Nephron (organoid): ENCODE data around the gene RPS2.

Source experiments
- H3K27ac Mint-ChIP-seq, 3 experiments: 2 replicates each; pipeline ENCODE4 v1.8.0; 2020; ENCODE audit warnings: mixed read lengths in 3 of 3, mild to moderate bottlenecking in 2 of 3, moderate library complexity in 1 of 3
- H3K27me3 Mint-ChIP-seq: 2 replicates; pipeline ENCODE4 v1.8.0; 2021; ENCODE audit warnings: low read depth, mild to moderate bottlenecking, moderate library complexity, mixed read lengths
- H3K36me3 Mint-ChIP-seq: 2 replicates; pipeline ENCODE4 v1.8.0; 2020; ENCODE audit warnings: low read depth, mixed read lengths
- H3K4me1 Mint-ChIP-seq: 2 replicates; pipeline ENCODE4 v1.8.0; 2020; ENCODE audit warnings: mixed read lengths
- H3K4me3 Mint-ChIP-seq, 3 experiments: 2 replicates each; pipeline ENCODE4 v1.8.0; 2020; ENCODE audit warnings: mild to moderate bottlenecking in 3 of 3, mixed read lengths in 3 of 3, moderate library complexity in 2 of 3
- H3K9me3 Mint-ChIP-seq: 2 replicates; pipeline ENCODE4 v1.8.0; 2020; ENCODE audit warnings: mixed read lengths
- TF ChIP-seq, protein P1 (sequence below), 3 experiments: fragments of 200-600 bp; sonication (generic); IDR thresholded peaks; one replicate each; pipeline ENCODE4 v1.5.0; 2021; ENCODE audit warnings: antibody characterized with exemption in 3 of 3; ENCODE audit not compliant: unreplicated experiment in 3 of 3

RPS2 gene

DNA sequence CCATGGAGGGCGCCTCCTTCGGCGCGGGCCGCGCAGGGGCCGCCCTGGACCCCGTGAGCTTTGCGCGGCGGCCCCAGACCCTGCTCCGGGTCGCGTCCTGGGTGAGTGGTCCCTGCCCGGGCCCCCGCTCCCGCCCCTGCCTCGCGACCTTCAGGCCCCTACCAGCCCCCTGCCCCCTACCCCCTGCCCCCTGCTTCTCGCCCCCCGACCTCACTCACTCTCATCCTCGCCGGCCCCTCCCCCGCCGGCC lies 25.4 kb upstream of the RPS2 start:
- H3K36me3 Mint-ChIP-seq = peaks cover 13% of the 10 kb centered on the region
- H3K27ac Mint-ChIP-seq = no peak overlapping the region
- TF ChIP-seq, protein P1, sequence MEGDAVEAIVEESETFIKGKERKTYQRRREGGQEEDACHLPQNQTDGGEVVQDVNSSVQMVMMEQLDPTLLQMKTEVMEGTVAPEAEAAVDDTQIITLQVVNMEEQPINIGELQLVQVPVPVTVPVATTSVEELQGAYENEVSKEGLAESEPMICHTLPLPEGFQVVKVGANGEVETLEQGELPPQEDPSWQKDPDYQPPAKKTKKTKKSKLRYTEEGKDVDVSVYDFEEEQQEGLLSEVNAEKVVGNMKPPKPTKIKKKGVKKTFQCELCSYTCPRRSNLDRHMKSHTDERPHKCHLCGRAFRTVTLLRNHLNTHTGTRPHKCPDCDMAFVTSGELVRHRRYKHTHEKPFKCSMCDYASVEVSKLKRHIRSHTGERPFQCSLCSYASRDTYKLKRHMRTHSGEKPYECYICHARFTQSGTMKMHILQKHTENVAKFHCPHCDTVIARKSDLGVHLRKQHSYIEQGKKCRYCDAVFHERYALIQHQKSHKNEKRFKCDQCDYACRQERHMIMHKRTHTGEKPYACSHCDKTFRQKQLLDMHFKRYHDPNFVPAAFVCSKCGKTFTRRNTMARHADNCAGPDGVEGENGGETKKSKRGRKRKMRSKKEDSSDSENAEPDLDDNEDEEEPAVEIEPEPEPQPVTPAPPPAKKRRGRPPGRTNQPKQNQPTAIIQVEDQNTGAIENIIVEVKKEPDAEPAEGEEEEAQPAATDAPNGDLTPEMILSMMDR (IDR thresholded peaks at IDR 0.05; ENCODE audit: unreplicated experiment in 3 of 3) = no peak
- peaks cover 62% of the 10 kb centered on the region for H3K27me3 Mint-ChIP-seq
- H3K4me3 Mint-ChIP-seq = no peak overlapping the region
- peaks cover 10% of the 10 kb centered on the region for H3K4me1 Mint-ChIP-seq
- no peaks in the 10 kb centered on the region for H3K9me3 Mint-ChIP-seq

DNA sequence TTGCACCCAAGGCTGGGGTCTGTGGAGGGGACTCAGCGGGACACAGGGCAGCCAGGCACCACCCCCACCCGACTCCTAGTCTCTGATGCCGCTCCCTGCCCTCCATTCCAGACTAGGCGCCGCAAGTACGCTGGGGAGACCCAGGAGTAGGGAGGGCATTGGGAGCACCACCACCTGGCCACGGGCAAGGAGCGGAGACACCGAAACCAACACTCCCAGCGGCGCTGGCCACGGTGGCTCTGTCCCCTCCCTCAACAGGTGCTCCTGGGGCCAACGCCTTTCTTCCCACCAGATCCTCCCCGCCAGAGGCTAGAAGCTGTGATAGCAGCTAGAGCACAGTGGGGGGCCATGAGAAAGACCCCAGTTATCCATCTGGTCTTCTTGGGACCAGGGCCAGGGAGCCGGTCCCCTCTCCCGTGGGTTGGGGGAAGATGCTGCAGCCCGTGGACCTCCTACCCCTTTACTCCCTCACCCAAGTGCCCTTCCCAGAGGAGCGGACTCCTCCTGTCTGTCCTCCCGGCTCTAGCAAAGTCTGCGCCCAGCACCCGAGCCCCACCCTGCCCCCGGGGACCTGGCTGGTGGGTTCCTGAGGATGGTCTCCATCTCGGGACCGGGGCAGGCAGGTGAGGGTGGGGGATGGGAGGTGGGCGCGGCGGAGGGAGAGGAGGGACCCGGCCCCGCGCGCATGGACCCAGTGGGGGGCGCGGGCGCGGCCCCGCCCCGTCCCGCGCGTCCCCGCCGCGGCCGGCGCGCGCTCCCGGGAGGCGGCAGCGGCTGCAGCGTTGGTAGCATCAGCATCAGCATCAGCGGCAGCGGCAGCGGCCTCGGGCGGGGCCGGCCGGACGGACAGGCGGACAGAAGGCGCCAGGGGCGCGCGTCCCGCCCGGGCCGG lies 24.8 kb upstream of the RPS2 start, which contains the start of gene SYNGR3:
SYNGR3 (plus strand) TSS at position 762 of the 892 bp plus-strand sequence. CDS start 133 bp downstream, outside the sequence.
- peaks cover 62% of the 10 kb centered on the region for H3K27me3 Mint-ChIP-seq
- peaks cover 13% of the 10 kb centered on the region for H3K36me3 Mint-ChIP-seq
- H3K4me1 Mint-ChIP-seq = peaks cover 15% of the 10 kb centered on the region
- TF ChIP-seq, protein P1 (IDR thresholded peaks at IDR 0.05; ENCODE audit: unreplicated experiment in 3 of 3) = no peak
- peak within 1 kb of the TSS in 1 of 3 experiments; percentile 71 for H3K27ac Mint-ChIP-seq
- H3K4me3 Mint-ChIP-seq = peak within 1 kb of the TSS; percentile 75 to 79 (median 76)
- no peaks in the 10 kb centered on the region for H3K9me3 Mint-ChIP-seq

DNA sequence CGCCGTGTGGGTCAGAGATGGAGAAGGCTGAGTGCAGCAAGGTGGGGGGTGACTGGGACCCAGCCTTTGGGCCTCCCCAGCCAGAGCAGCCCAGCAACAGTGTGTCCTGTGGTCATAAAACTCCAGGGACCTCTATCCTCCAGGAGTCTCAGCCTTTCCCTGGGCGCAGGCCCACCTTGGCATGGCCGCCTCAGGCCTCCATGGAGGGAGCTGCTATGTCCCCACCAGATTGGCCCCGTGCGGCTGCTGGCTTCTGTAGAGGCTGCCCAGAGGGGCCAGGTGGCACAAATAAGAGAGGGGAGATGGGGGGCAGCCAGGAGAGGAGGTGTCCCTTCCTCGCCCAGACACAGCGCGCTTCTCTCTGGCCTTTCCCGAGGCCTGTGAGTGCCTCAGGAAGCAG lies 22.6 kb upstream of the RPS2 start:
- H3K4me3 Mint-ChIP-seq = peak overlapping the region in 2 of 3 experiments; percentile 41 to 64
- H3K9me3 Mint-ChIP-seq = no peaks in the 10 kb centered on the region
- peaks cover 25% of the 10 kb centered on the region for H3K4me1 Mint-ChIP-seq
- TF ChIP-seq, protein P1 (IDR thresholded peaks at IDR 0.05; ENCODE audit: unreplicated experiment in 3 of 3) = no peak
- H3K27ac Mint-ChIP-seq = no peak overlapping the region
- peaks cover 13% of the 10 kb centered on the region for H3K36me3 Mint-ChIP-seq
- peaks cover 60% of the 10 kb centered on the region for H3K27me3 Mint-ChIP-seq

DNA sequence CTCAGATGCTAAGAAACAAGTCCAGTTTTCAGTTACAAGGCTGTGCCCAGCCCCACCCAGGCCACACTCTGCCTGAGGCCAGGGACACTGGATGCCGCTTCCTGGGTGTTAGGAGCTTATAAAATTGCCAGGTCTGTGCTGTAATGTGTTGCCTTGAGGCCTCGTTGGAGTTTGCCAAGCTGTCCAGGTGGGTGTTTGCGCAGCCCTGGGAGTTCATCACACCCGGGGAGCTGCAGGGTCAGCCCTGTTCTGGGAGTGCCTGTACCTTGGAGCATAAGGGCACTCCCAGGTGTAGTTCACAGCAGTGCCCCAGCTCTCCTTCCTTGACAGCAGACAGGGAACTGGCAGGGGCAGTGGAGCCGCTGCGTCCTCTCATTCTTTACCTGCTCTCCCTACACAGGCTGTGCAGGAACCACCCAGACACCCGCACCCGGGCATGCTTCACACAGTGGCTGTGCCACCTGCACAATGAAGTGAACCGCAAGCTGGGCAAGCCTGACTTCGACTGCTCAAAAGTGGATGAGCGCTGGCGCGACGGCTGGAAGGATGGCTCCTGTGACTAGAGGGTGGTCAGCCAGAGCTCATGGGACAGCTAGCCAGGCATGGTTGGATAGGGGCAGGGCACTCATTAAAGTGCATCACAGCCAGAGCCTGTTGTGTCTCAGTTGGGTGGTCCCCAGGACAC lies 21.0 kb upstream of the RPS2 start:
- Mint-ChIP-seq H3K27me3 (peaks cover 60% of the 10 kb centered on the region), H3K27ac (peak overlapping the region in 1 of 3 experiments; percentile 88), H3K9me3 (no peaks in the 10 kb centered on the region), H3K4me1 (peaks cover 34% of the 10 kb centered on the region), H3K4me3 (peak overlapping the region; percentile 87 to 88 (median 87)), H3K36me3 (peaks cover 13% of the 10 kb centered on the region)
- TF ChIP-seq, protein P1 (IDR thresholded peaks at IDR 0.05; ENCODE audit: unreplicated experiment in 3 of 3) = no peak

DNA sequence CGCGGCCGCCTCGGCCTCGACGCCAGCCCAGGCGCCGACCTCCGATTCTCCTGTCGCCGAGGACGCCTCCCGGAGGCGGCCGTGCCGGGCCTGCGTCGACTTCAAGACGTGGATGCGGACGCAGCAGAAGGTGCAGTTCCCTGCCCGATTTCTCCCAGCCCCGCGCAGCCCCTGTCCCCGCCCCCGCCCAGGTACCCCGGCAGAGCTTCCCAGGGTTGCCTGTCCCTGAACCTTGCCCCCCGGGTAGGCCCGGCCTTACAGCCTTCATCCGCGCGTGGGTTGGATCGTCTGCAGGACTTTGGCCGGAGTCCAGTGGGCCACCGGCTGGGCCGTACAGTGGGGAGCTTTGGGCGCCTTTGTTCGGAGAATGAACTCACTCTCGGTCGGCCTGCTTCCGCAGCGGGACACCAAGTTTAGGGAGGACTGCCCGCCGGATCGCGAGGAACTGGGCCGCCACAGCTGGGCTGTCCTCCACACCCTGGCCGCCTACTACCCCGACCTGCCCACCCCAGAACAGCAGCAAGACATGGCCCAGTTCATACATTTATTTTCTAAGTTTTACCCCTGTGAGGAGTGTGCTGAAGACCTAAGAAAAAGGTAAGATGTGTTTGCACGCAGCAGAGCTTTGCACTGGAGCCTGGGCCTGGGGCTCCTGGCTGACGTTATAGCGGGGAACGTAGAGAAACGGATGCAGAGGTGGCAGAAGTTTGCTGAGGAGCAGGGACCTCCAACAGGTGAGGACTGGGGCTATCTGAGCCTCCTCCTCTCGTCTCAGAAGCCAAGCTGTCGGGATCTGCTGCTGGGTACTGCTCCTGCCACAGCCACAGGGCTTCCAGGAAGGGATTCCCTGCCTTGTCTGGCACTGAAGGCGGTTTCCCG lies 20.0 kb upstream of the RPS2 start:
- TF ChIP-seq, protein P1 (IDR thresholded peaks at IDR 0.05; ENCODE audit: unreplicated experiment in 3 of 3) = no peak
- Mint-ChIP-seq H3K9me3 (no peaks in the 10 kb centered on the region), H3K4me1 (peaks cover 34% of the 10 kb centered on the region), H3K36me3 (peaks cover 13% of the 10 kb centered on the region), H3K27ac (peak overlapping the region in 2 of 3 experiments; percentile 57 to 88), H3K27me3 (peaks cover 66% of the 10 kb centered on the region), H3K4me3 (peak overlapping the region; percentile 87 to 88 (median 87))
